ENCODE measurements around the gene KYAT1. TPM values are rescaled to one million over a fixed set of nuclear protein-coding genes. Genes with fewer than 3 reads are reported as not detected.
"Not testable (repeated sequence)": the region's sequence is repeated elsewhere in the genome, so short reads cannot be mapped to it uniquely, and the experiment has no call there.

KYAT1 gene
- total RNA-seq, 1 experiment from 2014 or later, result 5.7 TPM

GRCh38 chr9:128798896-128799295, 82.9 kb downstream of the KYAT1 start:
- Mint-ChIP-seq H3K27me3 (ENCODE audit: insufficient read depth, unreplicated experiment) (no peaks in the 10 kb centered on the region), H3K27ac (ENCODE audit: low read depth, unreplicated experiment) (no peak overlapping the region), H3K4me3 (ENCODE audit: unreplicated experiment) (no peak overlapping the region), H3K9me3 (ENCODE audit: unreplicated experiment) (no peaks in the 10 kb centered on the region), H3K36me3 (ENCODE audit: insufficient read depth, unreplicated experiment) (peaks cover 84% of the 10 kb centered on the region), H3K4me1 (ENCODE audit: insufficient read depth, unreplicated experiment) (no peaks in the 10 kb centered on the region)
- DNase-seq (ENCODE audit: unreplicated experiment), result no peak
- POLR2A ChIA-PET, result interaction anchor here (1.1 to 1.2 kb wide), 2 partner anchors 11 to 22 kb away, joined by 4 read pairs; no protein-coding TSS in a partner anchor
- BruUV-seq (replicated peaks), result no TSS peak
- intact Hi-C loops (cut with micrococcal nuclease), result no loop called here
- CTCF ChIA-PET, result interaction anchor here (0.7 to 1.3 kb wide), 3 partner anchors 19 to 129 kb away, joined by 3 to 4 read pairs (median 4); partner anchors contain the start of gene ENDOG
- TF ChIP-seq, protein P1, sequence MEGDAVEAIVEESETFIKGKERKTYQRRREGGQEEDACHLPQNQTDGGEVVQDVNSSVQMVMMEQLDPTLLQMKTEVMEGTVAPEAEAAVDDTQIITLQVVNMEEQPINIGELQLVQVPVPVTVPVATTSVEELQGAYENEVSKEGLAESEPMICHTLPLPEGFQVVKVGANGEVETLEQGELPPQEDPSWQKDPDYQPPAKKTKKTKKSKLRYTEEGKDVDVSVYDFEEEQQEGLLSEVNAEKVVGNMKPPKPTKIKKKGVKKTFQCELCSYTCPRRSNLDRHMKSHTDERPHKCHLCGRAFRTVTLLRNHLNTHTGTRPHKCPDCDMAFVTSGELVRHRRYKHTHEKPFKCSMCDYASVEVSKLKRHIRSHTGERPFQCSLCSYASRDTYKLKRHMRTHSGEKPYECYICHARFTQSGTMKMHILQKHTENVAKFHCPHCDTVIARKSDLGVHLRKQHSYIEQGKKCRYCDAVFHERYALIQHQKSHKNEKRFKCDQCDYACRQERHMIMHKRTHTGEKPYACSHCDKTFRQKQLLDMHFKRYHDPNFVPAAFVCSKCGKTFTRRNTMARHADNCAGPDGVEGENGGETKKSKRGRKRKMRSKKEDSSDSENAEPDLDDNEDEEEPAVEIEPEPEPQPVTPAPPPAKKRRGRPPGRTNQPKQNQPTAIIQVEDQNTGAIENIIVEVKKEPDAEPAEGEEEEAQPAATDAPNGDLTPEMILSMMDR (IDR thresholded peaks at IDR 0.05; ENCODE audit: unreplicated experiment), result no peak

DNA sequence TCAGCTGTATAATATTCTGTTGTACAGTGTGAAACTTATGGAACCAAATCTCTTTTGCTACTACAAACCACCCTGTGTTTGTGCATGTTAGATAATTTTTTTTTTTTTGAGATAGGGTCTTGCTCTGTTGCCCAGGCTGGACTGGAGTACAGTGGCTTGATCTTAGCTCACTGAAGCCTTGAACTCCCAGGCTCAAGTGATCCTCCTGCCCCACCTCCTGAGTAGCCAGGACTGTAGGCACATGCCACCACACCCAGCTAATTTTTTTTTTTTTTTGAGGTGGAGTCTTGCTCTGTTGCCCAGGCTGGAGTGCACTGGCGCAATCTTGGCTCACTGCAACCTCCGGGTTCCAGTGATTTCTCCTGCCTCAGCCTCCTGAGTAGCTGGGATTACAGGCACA, 86.8 kb downstream of the KYAT1 start:
- H3K4me3 Mint-ChIP-seq (ENCODE audit: unreplicated experiment); H3K27me3 Mint-ChIP-seq (ENCODE audit: insufficient read depth, unreplicated experiment); DNase-seq (ENCODE audit: unreplicated experiment); intact Hi-C loops (cut with micrococcal nuclease); H3K9me3 Mint-ChIP-seq (ENCODE audit: unreplicated experiment); BruUV-seq (replicated peaks); H3K27ac Mint-ChIP-seq (ENCODE audit: low read depth, unreplicated experiment); H3K4me1 Mint-ChIP-seq (ENCODE audit: insufficient read depth, unreplicated experiment): not testable (repeated sequence)
- peaks cover 81% of the 10 kb centered on the region for H3K36me3 Mint-ChIP-seq (ENCODE audit: insufficient read depth, unreplicated experiment)
- CTCF ChIA-PET, result interaction anchor here (0.6 to 1.1 kb wide), 2 partner anchors 131 to 357 kb away, joined by 3 read pairs; no protein-coding TSS in a partner anchor
- POLR2A ChIA-PET, result interaction anchor here (0.7 to 1.2 kb wide), 3 partner anchors 23 to 75 kb away, joined by 3 to 5 read pairs (median 3); partner anchors contain the start of genes ENDOG and SPOUT1

DNA sequence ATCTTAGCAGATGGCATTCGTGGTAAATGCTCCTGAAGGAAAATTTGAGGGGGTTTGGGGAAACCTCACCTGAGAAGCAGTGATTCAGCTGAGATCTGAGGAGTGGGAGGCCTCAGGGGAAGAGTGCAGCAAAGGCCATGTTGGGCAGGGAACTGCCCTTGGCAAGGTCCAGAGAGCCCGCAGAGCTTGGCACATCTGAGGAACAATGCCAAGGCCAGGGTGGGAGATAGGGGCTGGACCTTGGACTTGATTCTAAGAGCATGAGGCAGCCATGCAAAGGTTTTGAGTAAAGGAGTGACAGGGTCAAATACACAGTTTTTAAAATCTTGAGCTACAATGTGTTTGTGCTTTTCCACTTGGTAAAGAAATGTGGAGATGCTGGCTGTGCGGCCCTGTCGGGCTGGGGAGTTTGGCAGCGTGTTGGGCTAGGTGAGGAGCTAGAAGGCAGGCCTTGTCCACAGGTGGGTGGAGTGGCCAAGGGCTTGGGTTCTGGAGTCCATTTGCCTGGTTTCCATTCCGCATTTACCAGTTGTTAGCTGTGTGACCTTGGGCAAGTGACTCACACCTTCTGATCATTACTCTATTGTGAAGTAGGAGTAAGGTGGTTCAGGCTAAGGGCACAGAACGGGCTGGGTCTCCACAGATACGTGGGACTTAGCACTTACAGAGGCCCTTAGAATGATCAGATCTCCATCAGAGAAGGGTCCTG, 88.6 kb downstream of the KYAT1 start:
- DNase-seq (ENCODE audit: unreplicated experiment), result no peak
- Mint-ChIP-seq H3K4me3 (ENCODE audit: unreplicated experiment) (no peak overlapping the region), H3K36me3 (ENCODE audit: insufficient read depth, unreplicated experiment) (peaks cover 63% of the 10 kb centered on the region), H3K27me3 (ENCODE audit: insufficient read depth, unreplicated experiment) (no peaks in the 10 kb centered on the region), H3K27ac (ENCODE audit: low read depth, unreplicated experiment) (no peak overlapping the region), H3K4me1 (ENCODE audit: insufficient read depth, unreplicated experiment) (no peaks in the 10 kb centered on the region), H3K9me3 (ENCODE audit: unreplicated experiment) (no peaks in the 10 kb centered on the region)
- intact Hi-C loops (cut with micrococcal nuclease), result no loop called here
- TF ChIP-seq, protein P1 (IDR thresholded peaks at IDR 0.05; ENCODE audit: unreplicated experiment), result no peak
- ChIA-PET CTCF (interaction anchor here (1.0 kb wide), 1 partner anchor 25 kb away, joined by 3 read pairs; the partner anchor contains the start of gene ENDOG), POLR2A (interaction anchor here (0.7 to 1.6 kb wide), 2 partner anchors 22 to 23 kb away, joined by 5 read pairs; no protein-coding TSS in a partner anchor)
- no TSS peak for BruUV-seq (replicated peaks)

GRCh38 chr9:128792134-128792533, 89.6 kb downstream of the KYAT1 start:
- H3K4me3 Mint-ChIP-seq (ENCODE audit: unreplicated experiment), result no peak overlapping the region
- no TSS peak for BruUV-seq (replicated peaks)
- H3K4me1 Mint-ChIP-seq (ENCODE audit: insufficient read depth, unreplicated experiment), result no peaks in the 10 kb centered on the region
- DNase-seq (ENCODE audit: unreplicated experiment), result no peak
- H3K27me3 Mint-ChIP-seq (ENCODE audit: insufficient read depth, unreplicated experiment), result no peaks in the 10 kb centered on the region
- TF ChIP-seq, protein P1 (IDR thresholded peaks at IDR 0.05; ENCODE audit: unreplicated experiment), result no peak
- H3K9me3 Mint-ChIP-seq (ENCODE audit: unreplicated experiment), result no peaks in the 10 kb centered on the region
- intact Hi-C loops (cut with micrococcal nuclease), result no loop called here
- POLR2A ChIA-PET, result no interaction called here
- CTCF ChIA-PET, result interaction anchor here (0.7 to 1.2 kb wide), 2 partner anchors 59 to 197 kb away, joined by 3 read pairs; no protein-coding TSS in a partner anchor
- H3K27ac Mint-ChIP-seq (ENCODE audit: low read depth, unreplicated experiment), result no peak overlapping the region
- peaks cover 55% of the 10 kb centered on the region for H3K36me3 Mint-ChIP-seq (ENCODE audit: insufficient read depth, unreplicated experiment)

Data from MCF 10A (cell line).